ENCODE measurements around the gene OXSR1. TPM values are rescaled to one million over a fixed set of nuclear protein-coding genes. Genes with fewer than 3 reads are reported as not detected.

Gene OXSR1
- total and polyA plus RNA-seq, 10 of the 15 experiments (the other 5 are each of a cell fraction or from before 2014, with no cell fraction given), result 12.4 to 54.6 (median 35.7) TPM

DNA sequence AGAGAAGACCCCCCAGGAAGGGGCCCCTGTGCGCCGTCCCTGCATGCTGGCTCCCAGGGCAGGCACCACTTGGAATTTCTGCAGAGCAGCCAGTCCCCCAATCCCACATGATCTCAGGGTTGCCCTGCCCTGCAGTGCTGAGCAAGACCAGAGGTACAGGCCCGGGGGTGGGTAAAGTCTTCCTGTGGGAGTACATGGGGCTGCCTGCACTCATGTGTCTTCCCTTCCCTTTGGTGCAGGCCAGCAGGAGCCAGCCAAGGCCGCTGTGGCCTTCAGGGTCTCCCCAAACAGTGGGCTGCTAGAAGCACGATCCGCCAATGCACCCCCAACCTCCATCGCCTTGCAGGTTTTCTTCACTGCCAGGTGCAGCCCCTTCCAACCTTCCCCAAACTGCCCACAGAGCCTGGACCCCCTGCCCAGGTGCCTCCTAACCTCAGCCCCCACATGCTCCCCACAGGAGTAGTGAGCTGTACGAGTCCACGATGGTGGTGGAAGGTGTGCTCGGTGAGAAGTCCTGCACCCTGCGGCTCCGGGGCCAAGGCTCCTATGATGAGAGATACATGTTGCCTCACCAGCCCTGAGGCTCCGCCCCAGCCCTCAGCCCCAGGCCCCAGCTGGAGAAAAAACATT lies 43.4 kb upstream of the OXSR1 start (continued):
- TF ChIP-seq E2F8 (IDR thresholded peaks at IDR 0.05; ENCODE audit: low read depth, partially characterized antibody) (no peak), ZNF622 (IDR thresholded peaks at IDR 0.05) (no peak)

DNA sequence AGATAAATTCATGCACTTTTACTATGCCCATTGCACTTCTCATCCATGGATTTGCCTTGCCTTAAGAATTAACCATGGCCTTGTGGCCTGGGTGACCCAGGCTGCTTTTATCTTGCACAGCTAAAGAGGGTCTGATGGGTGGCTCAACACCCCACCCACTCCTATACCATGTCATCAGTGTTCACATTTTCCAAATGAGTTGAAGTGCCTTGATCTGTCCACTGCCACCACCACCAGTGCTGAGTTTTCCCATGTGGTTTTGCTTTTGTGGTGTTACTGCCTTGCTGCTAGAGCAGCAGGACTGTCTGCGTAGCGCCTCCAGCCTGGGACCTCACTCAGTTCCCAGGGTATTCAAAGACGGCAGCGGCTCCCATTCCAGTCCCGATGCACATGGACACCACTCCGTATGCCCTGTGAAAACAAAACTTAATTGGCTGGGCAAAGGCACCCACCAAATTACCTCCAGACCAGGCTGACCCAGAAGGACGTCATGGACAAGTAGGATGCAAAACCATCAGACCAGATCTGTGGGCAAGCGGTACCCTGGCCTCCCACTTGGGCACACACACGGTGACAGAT lies 42.5 kb upstream of the OXSR1 start:
- Histone ChIP-seq H4K20me1 (ENCODE audit: control insufficient read depth, insufficient read depth) (no peaks in the 10 kb centered on the region), H3K27me3 (replicated peaks in 1 of 2; ENCODE audit: control insufficient read depth in 2 of 2, insufficient read depth in 2 of 2, low read length in 1 of 2) (no peaks in the 10 kb centered on the region), H3K36me3 (ENCODE audit: control insufficient read depth in 2 of 2, insufficient read depth in 2 of 2, low read length in 1 of 2) (peaks cover 22 to 32% of the 10 kb centered on the region in 2 experiments; a peak in 3 of 4 replicates), H3K79me2 (ENCODE audit: control insufficient read depth, insufficient read depth, low read length) (no peaks in the 10 kb centered on the region), H3K27ac (ENCODE audit: control insufficient read depth, insufficient read depth) (no peak overlapping the region), H2AFZ (ENCODE audit: control insufficient read depth, low read depth, low read length) (no peak overlapping the region), H3K4me3 (no peak overlapping the region), H3K4me2 (ENCODE audit: control insufficient read depth, insufficient read depth) (no peak overlapping the region), H3K4me1 (ENCODE audit: control insufficient read depth, insufficient read depth, low read length) (no peaks in the 10 kb centered on the region), H3K9ac (ENCODE audit: control insufficient read depth, insufficient read depth, low read length) (no peak overlapping the region), H3K9me3 (replicated peaks; ENCODE audit: control insufficient read depth, insufficient read depth, low read length) (no peaks in the 10 kb centered on the region)
- POLR2A ChIA-PET, result no interaction called here
- in situ Hi-C loops (cut with MboI) (no loop called here), intact Hi-C loops (cut with micrococcal nuclease; ENCODE audit: unreplicated experiment) (no loop called here)
- RAD21 ChIA-PET (ENCODE audit: unreplicated experiment), result no interaction called here
- 91% methylated on average over 9 of the region's 9 CpGs for WGBS (ENCODE audit: insufficient coverage, insufficient replicate concordance, low lambda C conversion rate, missing lambda C conversion rate)
- SMC1A ChIA-PET (ENCODE audit: uncharacterized antibody, unreplicated experiment), result no interaction called here
- no peak for ATAC-seq
- no peak for DNase-seq (ENCODE audit: low read depth, low spot score)
- no TSS peak for BruUV-seq (replicated peaks)
- FAIRE-seq, result no peak
- CTCF ChIA-PET, result no interaction called here
- no peak for TF ChIP-seq CTCF (IDR thresholded peaks at IDR 0.05 in 2 of 3, conservative IDR thresholded peaks at IDR 0.05 in 1 of 3; ENCODE audit: control insufficient read depth in 2 of 3, extremely low read depth in 1 of 3, insufficient read depth in 1 of 3, low read depth in 3 of 3, low read length in 3 of 3)
- no peak for TF ChIP-seq RBBP5 (conservative IDR thresholded peaks at IDR 0.05)
- TF ChIP-seq PAX5 (IDR thresholded peaks at IDR 0.05; ENCODE audit: borderline replicate concordance, low read depth, low read length), result no peak
- no peak for TF ChIP-seq NFYB (IDR thresholded peaks at IDR 0.05; ENCODE audit: insufficient read depth, low read depth, low read length)
- TF ChIP-seq, protein P1, sequence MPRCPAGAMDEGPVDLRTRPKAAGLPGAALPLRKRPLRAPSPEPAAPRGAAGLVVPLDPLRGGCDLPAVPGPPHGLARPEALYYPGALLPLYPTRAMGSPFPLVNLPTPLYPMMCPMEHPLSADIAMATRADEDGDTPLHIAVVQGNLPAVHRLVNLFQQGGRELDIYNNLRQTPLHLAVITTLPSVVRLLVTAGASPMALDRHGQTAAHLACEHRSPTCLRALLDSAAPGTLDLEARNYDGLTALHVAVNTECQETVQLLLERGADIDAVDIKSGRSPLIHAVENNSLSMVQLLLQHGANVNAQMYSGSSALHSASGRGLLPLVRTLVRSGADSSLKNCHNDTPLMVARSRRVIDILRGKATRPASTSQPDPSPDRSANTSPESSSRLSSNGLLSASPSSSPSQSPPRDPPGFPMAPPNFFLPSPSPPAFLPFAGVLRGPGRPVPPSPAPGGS (IDR thresholded peaks at IDR 0.05; ENCODE audit: borderline replicate concordance, insufficient read depth, low read depth, low read length, poor library complexity, severe bottlenecking), result no peak
- no peak for TF ChIP-seq KAT2A (conservative IDR thresholded peaks at IDR 0.05; ENCODE audit: control insufficient read depth, low read depth, low read length)
- no peak for TF ChIP-seq MTA3 (IDR thresholded peaks at IDR 0.05; ENCODE audit: borderline replicate concordance, low read length)
- TF ChIP-seq BACH1 (IDR thresholded peaks at IDR 0.05; ENCODE audit: borderline replicate concordance), result no peak
- no peak for TF ChIP-seq NR2C2 (IDR thresholded peaks at IDR 0.05; ENCODE audit: borderline replicate concordance, control insufficient read depth, insufficient read length, low read depth)

All from GM12878 (cell line).